Sigmoid colon (tissue), 7 donors: ENCODE data around the gene VWA5B1. TPM values are rescaled to one million over a fixed set of nuclear protein-coding genes. Genes with fewer than 3 reads are reported as not detected.

Experiments used
- DNase-seq: peaks from one replicate; pipeline ENCODE4 v3.0.0-alpha.2; 2019
- H3K27ac ChIP-seq, 4 donors: fragments of 200-600 bp; sonication (generic); one replicate each; pipeline ENCODE4 v1.5.1; 2016 to 2019; ENCODE audit warnings: mild to moderate bottlenecking in 1 of 4
- H3K27me3 ChIP-seq, 3 donors: fragments of 200-600 bp; sonication (generic); one replicate each; pipeline ENCODE4 v1.5.1; 2019; ENCODE audit warnings: mild to moderate bottlenecking in 1 of 3
- H3K36me3 ChIP-seq, 4 donors: fragments of 200-600 bp; sonication (generic); one replicate each; pipeline ENCODE4 v1.5.1; 2016 to 2019
- H3K4me1 ChIP-seq, 4 donors: fragments of 200-600 bp; sonication (generic); one replicate each; pipeline ENCODE4 v1.5.1; 2017 to 2019
- H3K4me3 ChIP-seq, 4 donors: fragments of 200-600 bp; sonication (generic); one replicate each; pipeline ENCODE4 v1.5.1; 2017 to 2019; ENCODE audit warnings: mild to moderate bottlenecking in 2 of 4, moderate library complexity in 1 of 4
- H3K9me3 ChIP-seq, 4 donors: fragments of 200-600 bp in 3 of 4; sonication (generic) in 3 of 4; one replicate each; pipeline versions ENCODE4 v1.5.1 to v1.6.1; 2013 to 2019
- CTCF ChIP-seq, 4 experiments: fragments of 450-650 bp in 3 of 4; fragments of 200-600 bp in 1 of 4; IDR thresholded peaks; one replicate each; pipeline ENCODE4 v1.5.1; 2016 to 2019; ENCODE audit warnings: antibody characterized with exemption in 4 of 4, mild to moderate bottlenecking in 3 of 4, moderate library complexity in 2 of 4
- EP300 ChIP-seq, 4 donors: sonication (generic); formaldehyde crosslinking; IDR thresholded peaks; one replicate each; pipeline ENCODE4 v1.6.1; 2017; ENCODE audit warnings: antibody characterized with exemption in 4 of 4
- POLR2A ChIP-seq, 2 donors: fragments of 450-650 bp; IDR thresholded peaks; one replicate each; pipeline ENCODE4 v1.6.1; 2016; ENCODE audit warnings: antibody characterized with exemption in 2 of 2, mild to moderate bottlenecking in 2 of 2, moderate library complexity in 2 of 2
- POLR2AphosphoS5 ChIP-seq, 4 donors: sonication (generic); formaldehyde crosslinking; IDR thresholded peaks; one replicate each; pipeline ENCODE4 v1.6.1; 2017; ENCODE audit warnings: antibody characterized with exemption in 4 of 4
- WGBS, 2 donors: extraction: QIAGEN DNeasy Blood & Tissue Kit; methylation state at CpG; one replicate each; pipeline ENCODE4 v1.1.7; 2013; 5-methylcytosine and 5-hydroxymethylcytosine counted together
- intact Hi-C: fragments of 100-400 bp; cut with DNase I; formaldehyde crosslinking; loops from one replicate; pipeline ENCODE4 v1.15.1; 2023
- polyA plus RNA-seq, 3 donors: library from polyadenylated mRNA; stranded (reverse); fragments of 200-250 nt; gene quantifications; one replicate each; pipeline ENCODE4 v1.2.3, GENCODE V29; 2013
- total RNA-seq, 4 donors: library from RNA; depleted of rRNA; stranded (reverse); fragments of >200 nt; gene quantifications; one replicate each; pipeline ENCODE4 v1.1.0, GENCODE V29; 2016
- donor health status: healthy with polysubstance abuse.
- donor health status: Bipolar disorder and iron deficiency.
- donor health status: healthy.

The VWA5B1 gene
- total and polyA plus RNA-seq, 7 donors = 0.16 to 0.22 TPM; not detected in 5

GRCh38 chr1:20380175-20380574, 89.5 kb downstream of the VWA5B1 start:
- TF ChIP-seq POLR2A (IDR thresholded peaks at IDR 0.05) = no peak
- Histone ChIP-seq H3K4me1 (no peaks in the 10 kb centered on the region), H3K27me3 (peaks cover 0 to 28% (median 10%) of the 10 kb centered on the region in 3 donors), H3K9me3 (no peaks in the 10 kb centered on the region), H3K4me3 (no peak overlapping the region), H3K27ac (no peak overlapping the region), H3K36me3 (no peaks in the 10 kb centered on the region)
- peak; percentile 28 for DNase-seq
- 83 to 91% methylated on average over 6 of the region's 6 CpGs for WGBS, 2 donors
- intact Hi-C loops = no loop called here

DNA sequence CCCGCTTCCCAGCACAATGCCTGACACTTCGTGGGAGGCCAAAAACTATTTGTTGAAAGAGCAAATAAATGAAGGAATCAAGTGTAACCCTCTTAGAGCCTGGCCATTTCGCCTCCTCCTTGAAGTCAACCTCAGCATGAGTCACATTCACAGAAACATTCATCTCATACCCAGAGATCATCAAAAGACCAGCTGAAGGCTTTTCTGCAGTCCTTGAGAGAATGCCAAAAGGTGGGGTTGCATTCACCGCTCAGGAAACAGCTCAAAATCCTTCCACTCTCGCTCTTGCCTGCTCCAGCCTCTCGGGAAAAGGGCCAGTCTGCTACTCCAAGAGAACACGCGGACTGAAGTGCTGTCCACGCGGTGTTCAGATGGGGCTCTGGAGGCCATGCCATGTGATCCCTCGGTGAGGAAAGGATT, 90.0 kb downstream of the VWA5B1 start:
- 68 to 82% methylated on average over 11 of the region's 11 CpGs for WGBS, 2 donors
- H3K27me3 ChIP-seq = peaks cover 3 to 28% (median 14%) of the 10 kb centered on the region in 3 donors

DNA sequence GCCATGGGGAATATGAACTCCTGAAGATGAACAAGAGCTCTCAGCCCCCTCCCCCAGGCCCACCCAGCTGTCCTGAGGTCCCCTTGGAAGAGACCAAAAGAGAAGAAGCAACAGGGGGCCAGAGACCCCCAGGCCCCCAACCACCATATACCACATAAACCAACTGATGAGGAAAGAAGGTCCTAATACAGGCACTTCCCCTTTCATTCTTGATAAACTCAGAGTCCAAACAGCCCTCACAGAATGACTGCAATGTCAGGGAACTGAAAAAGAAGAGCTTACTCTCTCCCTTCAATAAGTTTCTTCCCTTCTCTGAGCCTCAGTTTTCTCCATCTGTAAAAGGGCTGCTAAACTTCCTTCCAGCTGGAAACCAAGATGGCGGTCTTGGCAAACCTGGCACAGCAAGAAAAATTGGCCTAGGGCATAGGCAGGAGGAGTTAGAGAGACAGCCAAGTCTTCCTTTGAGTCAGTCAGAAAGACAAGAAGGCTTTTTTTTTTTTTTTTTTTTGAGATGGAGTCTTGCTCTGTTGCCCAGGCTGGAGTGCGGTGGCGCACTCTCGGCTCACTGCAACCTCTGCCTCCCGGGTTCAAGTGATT, 90.5 kb downstream of the VWA5B1 start:
- intact Hi-C loops = no loop called here
- no peaks in the 10 kb centered on the region for H3K36me3 ChIP-seq
- TF ChIP-seq POLR2A (IDR thresholded peaks at IDR 0.05) = no peak
- no peak for TF ChIP-seq EP300 (IDR thresholded peaks at IDR 0.05)
- H3K4me1 ChIP-seq = no peaks in the 10 kb centered on the region
- no peak overlapping the region for H3K27ac ChIP-seq
- H3K4me3 ChIP-seq = no peak overlapping the region
- peaks cover 4 to 28% (median 18%) of the 10 kb centered on the region in 3 donors for H3K27me3 ChIP-seq
- peak; percentile 6 for DNase-seq
- WGBS, 2 donors = 83 to 95% methylated on average over 5 of the region's 5 CpGs
- no peaks in the 10 kb centered on the region for H3K9me3 ChIP-seq

More for the DNA sequence above, 90.0 kb downstream of the VWA5B1 start:
- no peak overlapping the region for H3K4me3 ChIP-seq
- TF ChIP-seq CTCF (IDR thresholded peaks at IDR 0.05) = no peak
- TF ChIP-seq EP300 (IDR thresholded peaks at IDR 0.05) = no peak
- no peak for TF ChIP-seq POLR2A (IDR thresholded peaks at IDR 0.05)
- no peak for TF ChIP-seq POLR2AphosphoS5 (IDR thresholded peaks at IDR 0.05)
- H3K27ac ChIP-seq = no peak overlapping the region
- DNase-seq = peak; percentile 64
- H3K36me3 ChIP-seq = no peaks in the 10 kb centered on the region
- no peaks in the 10 kb centered on the region for H3K9me3 ChIP-seq
- H3K4me1 ChIP-seq = no peaks in the 10 kb centered on the region
- intact Hi-C loops = no loop called here

DNA sequence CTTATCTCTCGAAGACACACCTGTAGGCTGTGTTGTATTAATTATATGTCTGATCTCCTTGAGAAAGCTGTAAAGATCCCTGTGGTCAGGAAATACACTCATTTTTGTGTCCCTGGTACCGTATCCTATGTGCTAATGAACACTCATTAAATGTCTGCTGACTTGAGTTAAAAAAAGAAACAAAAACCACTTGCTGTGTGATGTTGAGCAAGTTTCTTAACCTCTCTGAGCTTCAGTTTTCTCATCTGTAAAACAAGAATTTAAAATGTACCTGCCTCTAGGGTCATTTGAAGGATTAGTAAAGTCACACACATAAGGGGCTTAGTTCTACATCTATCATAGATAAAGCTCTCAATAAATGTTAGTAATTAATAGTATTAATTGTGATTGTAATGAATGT, 91.3 kb downstream of the VWA5B1 start:
- DNase-seq = no peak
- H3K36me3 ChIP-seq = no peaks in the 10 kb centered on the region
- WGBS, 2 donors = 81 to 87% methylated on average over 2 of the region's 2 CpGs
- no peaks in the 10 kb centered on the region for H3K4me1 ChIP-seq
- no peak overlapping the region for H3K4me3 ChIP-seq
- TF ChIP-seq POLR2AphosphoS5 (IDR thresholded peaks at IDR 0.05) = no peak
- no peak for TF ChIP-seq CTCF (IDR thresholded peaks at IDR 0.05)
- no peak for TF ChIP-seq EP300 (IDR thresholded peaks at IDR 0.05)
- TF ChIP-seq POLR2A (IDR thresholded peaks at IDR 0.05) = no peak
- H3K27ac ChIP-seq = no peak overlapping the region
- intact Hi-C loops = no loop called here
- no peaks in the 10 kb centered on the region for H3K9me3 ChIP-seq
- peaks cover 4 to 30% (median 18%) of the 10 kb centered on the region in 3 donors for H3K27me3 ChIP-seq

DNA sequence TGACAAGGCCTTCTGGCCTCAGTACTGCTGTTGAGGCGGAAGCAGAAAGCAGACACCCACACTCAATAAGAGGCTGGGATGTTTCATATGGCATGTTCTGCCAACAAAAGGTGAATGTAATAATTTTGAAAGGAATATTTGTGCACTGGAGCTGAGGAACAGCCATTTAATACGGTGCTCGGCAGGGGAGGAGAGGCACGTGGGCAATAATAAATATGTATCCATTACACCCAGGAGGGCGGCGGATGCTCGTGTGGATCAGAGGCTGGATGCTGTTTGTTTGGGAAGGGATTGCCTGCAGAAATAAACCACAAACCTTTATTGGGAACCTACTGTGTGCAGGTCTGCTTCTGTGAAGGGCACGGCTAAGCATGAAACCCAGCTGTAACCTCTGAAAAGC, 92.0 kb downstream of the VWA5B1 start:
- TF ChIP-seq EP300 (IDR thresholded peaks at IDR 0.05) (no peak), POLR2AphosphoS5 (IDR thresholded peaks at IDR 0.05) (no peak), POLR2A (IDR thresholded peaks at IDR 0.05) (no peak), CTCF (IDR thresholded peaks at IDR 0.05) (no peak)
- H3K27me3 ChIP-seq = peaks cover 4 to 36% (median 18%) of the 10 kb centered on the region in 3 donors
- DNase-seq = peak; percentile 40
- no peaks in the 10 kb centered on the region for H3K36me3 ChIP-seq
- WGBS, 2 donors = 74 to 85% methylated on average over 8 of the region's 8 CpGs
- no peak overlapping the region for H3K4me3 ChIP-seq
- intact Hi-C loops = no loop called here
- no peaks in the 10 kb centered on the region for H3K4me1 ChIP-seq
- H3K9me3 ChIP-seq = no peaks in the 10 kb centered on the region
- H3K27ac ChIP-seq = no peak overlapping the region

DNA sequence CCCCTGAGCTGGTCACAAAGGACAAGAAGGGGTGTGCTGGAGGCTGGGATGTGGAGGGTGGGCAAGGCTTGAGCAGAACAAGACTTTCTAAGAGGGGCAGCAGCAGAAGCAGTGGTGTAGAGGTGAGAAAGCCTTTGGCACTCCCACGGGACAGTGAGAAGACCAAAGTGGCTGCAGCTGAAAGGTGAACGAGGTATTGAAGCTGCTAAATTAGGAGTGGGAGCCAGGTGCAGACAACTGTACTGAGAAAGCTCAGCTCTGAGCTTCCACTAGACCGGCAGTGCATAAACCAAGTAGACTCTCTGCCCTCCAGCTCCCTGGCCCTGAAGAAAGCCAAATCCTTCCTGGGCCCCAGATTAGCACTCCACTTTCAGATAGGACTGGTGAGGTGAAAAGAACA, 93.0 kb downstream of the VWA5B1 start:
- no peak for TF ChIP-seq EP300 (IDR thresholded peaks at IDR 0.05)
- no peak for TF ChIP-seq CTCF (IDR thresholded peaks at IDR 0.05)
- no peak for TF ChIP-seq POLR2A (IDR thresholded peaks at IDR 0.05)
- TF ChIP-seq POLR2AphosphoS5 (IDR thresholded peaks at IDR 0.05) = no peak
- Histone ChIP-seq H3K36me3 (no peaks in the 10 kb centered on the region), H3K4me3 (no peak overlapping the region), H3K27ac (no peak overlapping the region), H3K4me1 (no peaks in the 10 kb centered on the region), H3K27me3 (peaks cover 4 to 37% (median 18%) of the 10 kb centered on the region in 3 donors), H3K9me3 (no peaks in the 10 kb centered on the region)
- 30 to 56% methylated on average over 3 of the region's 3 CpGs for WGBS, 2 donors
- peak; percentile 25 for DNase-seq
- intact Hi-C loops = no loop called here
